SU-DHL-6 (cell line): ENCODE data around the gene BET1.

Experiments
- H2AFZ ChIP-seq: fragments of 200-600 bp; sonication (generic); 2 replicates; pipeline ENCODE4 v1.6.1; 2014; ENCODE audit warnings: low read depth, mild to moderate bottlenecking, moderate library complexity, mixed read lengths, antibody characterized with exemption, low read length; ENCODE audit not compliant: severe bottlenecking
- H3F3A ChIP-seq: fragments of 200-600 bp; shearing (Covaris generic); 2 replicates; pipeline ENCODE4 v1.6.0; 2016; ENCODE audit warnings: antibody characterized with exemption, mild to moderate bottlenecking; ENCODE audit not compliant: insufficient read depth
- H3K27ac ChIP-seq: fragments of 200-600 bp; sonication (generic); 2 replicates; pipeline ENCODE4 v1.5.1; 2016; ENCODE audit warnings: low read depth, mild to moderate bottlenecking, low read length, moderate library complexity, mixed read lengths
- H3K27me3 ChIP-seq: fragments of 200-600 bp; sonication (generic), shearing (Covaris generic); 2 replicates; pipeline ENCODE4 v1.6.0; 2014; ENCODE audit warnings: mild to moderate bottlenecking, low read length
- H3K36me3 ChIP-seq: fragments of 200-600 bp; sonication (generic); 2 replicates; pipeline ENCODE4 v1.6.1; 2014; ENCODE audit warnings: mild to moderate bottlenecking, low read length, mixed read lengths
- H3K4me2 ChIP-seq: fragments of 300-600, 200-600 bp; shearing (Covaris generic), sonication (generic); 2 replicates; pipeline ENCODE4 v1.6.0; 2014; ENCODE audit warnings: low read length, low read depth, mild to moderate bottlenecking; ENCODE audit not compliant: poor library complexity, severe bottlenecking
- H3K4me3 ChIP-seq: fragments of 200-600 bp; sonication (generic); 2 replicates; pipeline ENCODE4 v1.5.1; 2014; ENCODE audit warnings: antibody characterized with exemption, low read length, mild to moderate bottlenecking, mixed read lengths; ENCODE audit not compliant: insufficient read depth, poor library complexity, severe bottlenecking
- H3K79me2 ChIP-seq: fragments of 200-600 bp; sonication (generic); 2 replicates; pipeline ENCODE4 v1.6.1; 2014; ENCODE audit warnings: mild to moderate bottlenecking, low read length, moderate library complexity; ENCODE audit not compliant: insufficient read depth
- H3K9ac ChIP-seq: fragments of 200-600 bp; sonication (generic); 2 replicates; pipeline ENCODE4 v1.7.0; 2014; ENCODE audit warnings: mild to moderate bottlenecking, low read length
- H3K9me2 ChIP-seq: fragments of 200-600 bp; sonication (generic); replicated peaks from 2 replicates; pipeline ENCODE4 v1.6.1; 2014; ENCODE audit warnings: low read length; ENCODE audit not compliant: insufficient read depth
- H3K9me3 ChIP-seq: fragments of 200-600 bp; sonication (generic); 2 replicates; pipeline ENCODE4 v1.6.1; 2014; ENCODE audit warnings: low read length, mixed read lengths; ENCODE audit not compliant: insufficient read depth
- H4K20me1 ChIP-seq: fragments of 200-600 bp; sonication (generic); 2 replicates; pipeline ENCODE4 v1.6.1; 2014; ENCODE audit warnings: low read depth, mild to moderate bottlenecking, antibody characterized with exemption, low read length, moderate library complexity, mixed read lengths
- EZH2phosphoT487 ChIP-seq: fragments of 200-600 bp; sonication (generic), shearing (Covaris generic); conservative IDR thresholded peaks from 2 replicates; pipeline ENCODE4 v1.6.1; 2018; ENCODE audit warnings: mild to moderate bottlenecking, antibody characterized with exemption, low read length, moderate library complexity, mixed read lengths
- TF ChIP-seq, protein P1 (sequence below): fragments of 200-600 bp; sonication (generic); IDR thresholded peaks from one replicate; pipeline ENCODE4 v1.5.1; 2017; ENCODE audit warnings: antibody characterized with exemption, mild to moderate bottlenecking, low read length, moderate library complexity; ENCODE audit not compliant: insufficient read depth, poor library complexity, severe bottlenecking

The BET1 gene

DNA sequence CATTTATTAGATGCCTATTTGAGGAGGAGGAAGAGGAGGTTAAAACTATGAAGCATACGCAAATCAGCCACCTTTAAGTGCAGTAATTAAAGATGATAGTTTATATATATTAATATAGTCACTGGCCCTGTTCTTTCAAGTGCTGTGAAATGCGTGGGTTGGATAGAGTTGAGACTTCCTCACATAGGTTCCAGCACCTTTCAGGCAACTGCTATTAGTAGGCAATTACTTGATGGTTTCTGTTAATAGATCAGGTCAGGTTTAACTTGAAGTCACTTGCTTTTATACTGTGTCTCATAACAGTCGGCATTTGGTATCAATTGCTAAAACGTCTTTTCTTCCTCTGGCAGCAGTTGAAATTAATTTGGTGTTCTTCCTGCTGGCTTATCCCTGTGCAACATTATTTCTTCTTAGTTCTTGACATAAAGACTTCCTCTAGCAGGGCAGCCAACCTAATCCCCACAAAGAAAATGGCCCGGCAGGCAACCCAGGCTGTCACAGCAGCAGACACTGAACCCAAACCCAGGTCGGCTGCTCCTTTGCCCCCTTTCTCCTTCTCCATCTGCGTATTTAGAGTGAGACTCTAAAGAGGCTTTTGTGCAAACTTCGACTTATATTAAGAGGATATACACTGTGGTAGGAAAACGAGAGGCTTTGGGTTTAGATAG, 35.3 kb upstream of the BET1 start:
- H3K9me2 ChIP-seq: no peaks in the 10 kb centered on the region
- no peak overlapping the region for H2AFZ ChIP-seq
- no peak overlapping the region for H3K9ac ChIP-seq
- no peak overlapping the region for H3K27ac ChIP-seq
- no peaks in the 10 kb centered on the region for H3F3A ChIP-seq
- no peaks in the 10 kb centered on the region for H3K27me3 ChIP-seq
- no peak overlapping the region for H3K4me2 ChIP-seq
- H3K79me2 ChIP-seq: no peaks in the 10 kb centered on the region
- H3K36me3 ChIP-seq: no peaks in the 10 kb centered on the region
- H3K4me3 ChIP-seq: no peak overlapping the region
- TF ChIP-seq EZH2phosphoT487: no peak
- TF ChIP-seq, protein P1, sequence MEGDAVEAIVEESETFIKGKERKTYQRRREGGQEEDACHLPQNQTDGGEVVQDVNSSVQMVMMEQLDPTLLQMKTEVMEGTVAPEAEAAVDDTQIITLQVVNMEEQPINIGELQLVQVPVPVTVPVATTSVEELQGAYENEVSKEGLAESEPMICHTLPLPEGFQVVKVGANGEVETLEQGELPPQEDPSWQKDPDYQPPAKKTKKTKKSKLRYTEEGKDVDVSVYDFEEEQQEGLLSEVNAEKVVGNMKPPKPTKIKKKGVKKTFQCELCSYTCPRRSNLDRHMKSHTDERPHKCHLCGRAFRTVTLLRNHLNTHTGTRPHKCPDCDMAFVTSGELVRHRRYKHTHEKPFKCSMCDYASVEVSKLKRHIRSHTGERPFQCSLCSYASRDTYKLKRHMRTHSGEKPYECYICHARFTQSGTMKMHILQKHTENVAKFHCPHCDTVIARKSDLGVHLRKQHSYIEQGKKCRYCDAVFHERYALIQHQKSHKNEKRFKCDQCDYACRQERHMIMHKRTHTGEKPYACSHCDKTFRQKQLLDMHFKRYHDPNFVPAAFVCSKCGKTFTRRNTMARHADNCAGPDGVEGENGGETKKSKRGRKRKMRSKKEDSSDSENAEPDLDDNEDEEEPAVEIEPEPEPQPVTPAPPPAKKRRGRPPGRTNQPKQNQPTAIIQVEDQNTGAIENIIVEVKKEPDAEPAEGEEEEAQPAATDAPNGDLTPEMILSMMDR: no peak
- H4K20me1 ChIP-seq: no peaks in the 10 kb centered on the region
- H3K9me3 ChIP-seq: no peaks in the 10 kb centered on the region

DNA sequence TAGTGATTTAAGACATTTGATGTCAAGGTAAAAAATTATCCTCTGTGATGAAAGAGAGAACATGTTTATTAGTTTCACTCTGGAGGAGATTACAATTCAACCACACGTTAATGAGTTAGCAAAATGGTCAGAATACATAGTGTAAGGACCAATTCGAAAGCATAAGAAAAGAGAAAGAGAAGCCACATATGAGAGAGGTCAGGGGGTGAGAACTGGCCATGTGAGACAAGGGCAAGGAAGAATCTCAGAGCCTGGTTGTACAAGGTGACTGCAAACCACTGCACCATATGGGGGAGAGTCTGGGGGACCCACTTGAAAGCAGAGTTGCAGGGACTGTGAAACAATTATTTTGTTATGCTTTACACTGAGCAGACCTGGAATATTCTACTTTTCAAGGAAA, 27.7 kb upstream of the BET1 start:
- Histone ChIP-seq H2AFZ (no peak overlapping the region), H3F3A (no peaks in the 10 kb centered on the region), H3K27ac (no peak overlapping the region), H3K36me3 (no peaks in the 10 kb centered on the region), H3K4me2 (no peak overlapping the region), H3K9me3 (no peaks in the 10 kb centered on the region), H3K9ac (no peak overlapping the region), H3K27me3 (no peaks in the 10 kb centered on the region), H3K9me2 (no peaks in the 10 kb centered on the region), H3K79me2 (no peaks in the 10 kb centered on the region), H3K4me3 (no peak overlapping the region), H4K20me1 (no peaks in the 10 kb centered on the region)
- TF ChIP-seq, protein P1: no peak
- TF ChIP-seq EZH2phosphoT487: no peak

DNA sequence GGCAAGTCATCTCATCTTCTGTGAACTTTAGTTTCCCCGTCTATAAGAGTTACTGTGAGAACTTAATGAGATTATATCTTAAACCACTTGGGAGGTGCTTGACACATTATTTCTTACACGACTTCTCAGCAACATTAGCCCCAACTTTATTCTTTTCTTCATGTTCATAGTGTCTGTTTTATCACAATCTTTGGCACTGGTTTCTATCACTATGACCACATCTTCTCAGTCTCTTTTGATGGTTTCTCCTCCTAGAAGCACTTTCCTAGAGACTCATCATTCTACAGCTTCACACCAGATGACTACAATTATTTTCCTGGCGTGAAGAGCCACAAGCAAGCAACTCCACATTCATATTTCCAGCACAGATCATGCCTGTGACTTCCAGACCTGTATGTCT, 26.5 kb upstream of the BET1 start:
- Histone ChIP-seq H3K9me2 (no peaks in the 10 kb centered on the region), H3F3A (no peaks in the 10 kb centered on the region), H3K9ac (no peak overlapping the region), H4K20me1 (no peaks in the 10 kb centered on the region), H3K79me2 (no peaks in the 10 kb centered on the region), H3K27ac (no peak overlapping the region), H3K9me3 (no peaks in the 10 kb centered on the region), H3K36me3 (no peaks in the 10 kb centered on the region), H3K27me3 (no peaks in the 10 kb centered on the region), H2AFZ (no peak overlapping the region), H3K4me3 (no peak overlapping the region), H3K4me2 (no peak overlapping the region)
- TF ChIP-seq EZH2phosphoT487: no peak
- TF ChIP-seq, protein P1: no peak
